Hepatocyte (in vitro differentiated cells): Measurements from ENCODE around the gene RBM39.
"Not testable (repeated sequence)": the region's sequence is repeated elsewhere in the genome, so short reads cannot be mapped to it uniquely, and the experiment has no call there.

Experiments used
- EZH2 ChIP-seq: fragments of 200-600 bp; sonication (generic); IDR thresholded peaks from 2 replicates; pipeline ENCODE4 v1.6.1; 2016; ENCODE audit warnings: antibody characterized with exemption, mild to moderate bottlenecking, borderline replicate concordance
- EZH2phosphoT487 ChIP-seq: fragments of 200-600 bp; sonication (generic); IDR thresholded peaks from one replicate; pipeline ENCODE4 v1.6.1; 2018; ENCODE audit warnings: antibody characterized with exemption, mild to moderate bottlenecking, low read depth, moderate library complexity; ENCODE audit not compliant: unreplicated experiment, severe bottlenecking

- TF ChIP-seq EZH2, EZH2phosphoT487: not testable (repeated sequence)
Measured at GRCh38 chr20:35764936-35765335, 22.9 kb upstream of the RBM39 start.
